ENCODE results near the gene TIRAP.
"Not testable (repeated sequence)": the region's sequence is repeated elsewhere in the genome, so short reads cannot be mapped to it uniquely, and the experiment has no call there.

Gene TIRAP

GRCh38 chr11:126282736-126283591 lies at the start of gene TIRAP:
TSS of gene TIRAP (plus strand) at chr11:126283093. CDS start at chr11:126290895, 7,802 bp downstream.
- DNase-seq, result peak; percentile 66

GRCh38 chr11:126233391-126233790 lies 49.5 kb upstream of the TIRAP start:
- no peak for DNase-seq

GRCh38 chr11:126246636-126247035 lies 36.3 kb upstream of the TIRAP start:
- DNase-seq, result no peak

- DNase-seq, result no peak
These were observed 29.6 kb upstream of the TIRAP start for GRCh38 chr11:126253265-126253664.

GRCh38 chr11:126254819-126255218 lies 28.1 kb upstream of the TIRAP start:
- no peak for DNase-seq

GRCh38 chr11:126255507-126255906 lies 27.4 kb upstream of the TIRAP start:
- not testable (repeated sequence) for DNase-seq

- no peak for DNase-seq
These were observed 26.7 kb upstream of the TIRAP start for GRCh38 chr11:126256216-126256615.

- no peak for DNase-seq
These were observed 25.7 kb upstream of the TIRAP start for GRCh38 chr11:126257144-126257543.

- DNase-seq, result no peak
These were observed 25.1 kb upstream of the TIRAP start for GRCh38 chr11:126257764-126258163.

- no peak for DNase-seq
These were observed 20.7 kb upstream of the TIRAP start for GRCh38 chr11:126262216-126262615.

GRCh38 chr11:126263489-126263888 lies 19.4 kb upstream of the TIRAP start:
- DNase-seq, result no peak

- DNase-seq, result no peak
These were observed 17.1 kb upstream of the TIRAP start for GRCh38 chr11:126265811-126266210.

- DNase-seq, result no peak
These were observed 15.2 kb upstream of the TIRAP start for GRCh38 chr11:126267650-126268049.

GRCh38 chr11:126268361-126268707 lies 14.6 kb upstream of the TIRAP start:
- DNase-seq, result peak; percentile 16

GRCh38 chr11:126268708-126269579 lies 13.9 kb upstream of the TIRAP start, which contains the start of the genes FOXRED1 and SRPRA:
TSS of gene FOXRED1 (plus strand) at chr11:126269154. CDS start at chr11:126269207, 53 bp downstream.
TSS of gene SRPRA (minus strand) at chr11:126268895. CDS start at chr11:126268804, 91 bp downstream.
- DNase-seq, result peak; percentile 100

GRCh38 chr11:126277322-126277721 lies 5.6 kb upstream of the TIRAP start:
- DNase-seq, result no peak

- no peak for DNase-seq
These were observed 5.1 kb upstream of the TIRAP start for GRCh38 chr11:126277780-126278179.

- DNase-seq, result no peak
These were observed 3.7 kb upstream of the TIRAP start for GRCh38 chr11:126279191-126279590.

GRCh38 chr11:126280595-126280994 lies 2.3 kb upstream of the TIRAP start:
- no peak for DNase-seq

GRCh38 chr11:126281245-126281644 lies 1.6 kb upstream of the TIRAP start:
- no peak for DNase-seq

- DNase-seq, result no peak
These were observed 1.2 kb upstream of the TIRAP start for GRCh38 chr11:126281666-126282175.

GRCh38 chr11:126282361-126282735 lies 545 bp upstream of the TIRAP start:
- peak; percentile 49 for DNase-seq

GRCh38 chr11:126284829-126285228 lies 1.9 kb downstream of the TIRAP start:
- peak; percentile 94 for DNase-seq

All from stimulated activated CD4-positive, alpha-beta T cell treated with anti-CD3 and anti-CD28 coated beads, Interleukin-15, amount 100 ng/mL, for 24 hours (primary cell).